ENCODE data around the gene FAM241B.

The FAM241B gene

GRCh38 chr10:69634759-69635425 lies 4.8 kb downstream of the FAM241B start:
- no peak for DNase-seq

- DNase-seq: no peak
Measured at GRCh38 chr10:69635428-69636272, 5.6 kb downstream of the FAM241B start.

- DNase-seq: no peak
Measured at GRCh38 chr10:69636273-69636575, 6.2 kb downstream of the FAM241B start.

GRCh38 chr10:69636626-69637605 lies 6.9 kb downstream of the FAM241B start:
- DNase-seq: no peak

GRCh38 chr10:69638642-69639041 lies 8.6 kb downstream of the FAM241B start:
- no peak for DNase-seq

GRCh38 chr10:69639291-69640195 lies 9.5 kb downstream of the FAM241B start:
- peak; percentile 44 for DNase-seq

GRCh38 chr10:69640196-69640980 lies 10.3 kb downstream of the FAM241B start:
- no peak for DNase-seq

GRCh38 chr10:69641261-69641980 lies 11.4 kb downstream of the FAM241B start:
- no peak for DNase-seq

GRCh38 chr10:69642747-69643146 lies 12.7 kb downstream of the FAM241B start:
- no peak for DNase-seq

- no peak for DNase-seq
Measured at GRCh38 chr10:69643779-69644657, 14.0 kb downstream of the FAM241B start.

- DNase-seq: no peak
Measured at GRCh38 chr10:69644658-69645295, 14.7 kb downstream of the FAM241B start.

- DNase-seq: no peak
Measured at GRCh38 chr10:69645296-69646184, 15.5 kb downstream of the FAM241B start.

- no peak for DNase-seq
Measured at GRCh38 chr10:69646185-69647060, 16.4 kb downstream of the FAM241B start.

- no peak for DNase-seq
Measured at GRCh38 chr10:69647126-69647525, 17.1 kb downstream of the FAM241B start.

- no peak for DNase-seq
Measured at GRCh38 chr10:69647819-69648218, 17.8 kb downstream of the FAM241B start.

- no peak for DNase-seq
Measured at GRCh38 chr10:69648461-69648860, 18.4 kb downstream of the FAM241B start.
